ENCODE measurements around the gene MAP3K6. TPM values are rescaled to one million over a fixed set of nuclear protein-coding genes. Genes with fewer than 3 reads are reported as not detected.

MAP3K6 gene
- polyA plus RNA-seq, 2 of the 4 experiments (the other 2 are of a cell fraction): 3.6 to 8.5 TPM

DNA sequence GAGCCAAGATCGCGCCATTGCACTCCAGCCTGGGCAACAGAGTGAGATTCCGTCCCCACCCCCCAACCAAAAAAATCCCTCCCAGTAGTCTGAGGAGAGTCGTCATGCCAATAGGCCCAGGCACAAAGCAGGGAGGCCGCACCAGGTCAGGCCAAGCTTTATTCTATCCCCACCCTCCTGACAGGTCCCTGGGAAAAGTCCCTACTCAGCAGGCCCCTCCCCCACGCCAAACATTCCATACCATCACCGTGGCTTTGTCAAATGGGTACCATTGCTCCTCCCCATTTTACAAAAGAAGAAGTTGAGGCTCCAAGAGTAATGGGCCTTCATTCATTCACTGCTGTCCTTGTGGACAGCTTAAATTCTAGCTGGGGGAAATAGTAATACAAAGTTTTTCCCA lies 31.0 kb upstream of the MAP3K6 start:
- CTCF ChIA-PET: interaction anchor here (0.7 to 9.6 kb wide), 10 partner anchors 10 to 353 kb away, joined by 3 to 158 read pairs (median 10); partner anchors contain the start of gene MAP3K6
- 77% methylated on average over 7 of the region's 7 CpGs for WGBS (ENCODE audit: missing lambda C conversion rate)
- no peak for TF ChIP-seq RARB (CRISPR knock-in tag; IDR thresholded peaks at IDR 0.05)
- no peak for TF ChIP-seq TP53 (CRISPR knock-in tag; IDR thresholded peaks at IDR 0.05)
- TF ChIP-seq MYC (IDR thresholded peaks at IDR 0.05; ENCODE audit: borderline replicate concordance, low read length): no peak
- TF ChIP-seq, protein P1, sequence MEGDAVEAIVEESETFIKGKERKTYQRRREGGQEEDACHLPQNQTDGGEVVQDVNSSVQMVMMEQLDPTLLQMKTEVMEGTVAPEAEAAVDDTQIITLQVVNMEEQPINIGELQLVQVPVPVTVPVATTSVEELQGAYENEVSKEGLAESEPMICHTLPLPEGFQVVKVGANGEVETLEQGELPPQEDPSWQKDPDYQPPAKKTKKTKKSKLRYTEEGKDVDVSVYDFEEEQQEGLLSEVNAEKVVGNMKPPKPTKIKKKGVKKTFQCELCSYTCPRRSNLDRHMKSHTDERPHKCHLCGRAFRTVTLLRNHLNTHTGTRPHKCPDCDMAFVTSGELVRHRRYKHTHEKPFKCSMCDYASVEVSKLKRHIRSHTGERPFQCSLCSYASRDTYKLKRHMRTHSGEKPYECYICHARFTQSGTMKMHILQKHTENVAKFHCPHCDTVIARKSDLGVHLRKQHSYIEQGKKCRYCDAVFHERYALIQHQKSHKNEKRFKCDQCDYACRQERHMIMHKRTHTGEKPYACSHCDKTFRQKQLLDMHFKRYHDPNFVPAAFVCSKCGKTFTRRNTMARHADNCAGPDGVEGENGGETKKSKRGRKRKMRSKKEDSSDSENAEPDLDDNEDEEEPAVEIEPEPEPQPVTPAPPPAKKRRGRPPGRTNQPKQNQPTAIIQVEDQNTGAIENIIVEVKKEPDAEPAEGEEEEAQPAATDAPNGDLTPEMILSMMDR (IDR thresholded peaks at IDR 0.05): no peak
- TF ChIP-seq, protein P2, sequence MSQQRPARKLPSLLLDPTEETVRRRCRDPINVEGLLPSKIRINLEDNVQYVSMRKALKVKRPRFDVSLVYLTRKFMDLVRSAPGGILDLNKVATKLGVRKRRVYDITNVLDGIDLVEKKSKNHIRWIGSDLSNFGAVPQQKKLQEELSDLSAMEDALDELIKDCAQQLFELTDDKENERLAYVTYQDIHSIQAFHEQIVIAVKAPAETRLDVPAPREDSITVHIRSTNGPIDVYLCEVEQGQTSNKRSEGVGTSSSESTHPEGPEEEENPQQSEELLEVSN (IDR thresholded peaks at IDR 0.05; ENCODE audit: borderline replicate concordance, low read depth): no peak
- no peak for TF ChIP-seq FOXS1 (CRISPR knock-in tag; IDR thresholded peaks at IDR 0.05)
- no peak for TF ChIP-seq KDM5A (IDR thresholded peaks at IDR 0.05)
- TF ChIP-seq, protein P3, sequence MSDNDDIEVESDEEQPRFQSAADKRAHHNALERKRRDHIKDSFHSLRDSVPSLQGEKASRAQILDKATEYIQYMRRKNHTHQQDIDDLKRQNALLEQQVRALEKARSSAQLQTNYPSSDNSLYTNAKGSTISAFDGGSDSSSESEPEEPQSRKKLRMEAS (IDR thresholded peaks at IDR 0.05): no peak
- no peak for TF ChIP-seq ESRRA (IDR thresholded peaks at IDR 0.05; ENCODE audit: borderline replicate concordance, low read length)
- TF ChIP-seq HEYL (CRISPR knock-in tag; IDR thresholded peaks at IDR 0.05): no peak
- TF ChIP-seq, protein P4, sequence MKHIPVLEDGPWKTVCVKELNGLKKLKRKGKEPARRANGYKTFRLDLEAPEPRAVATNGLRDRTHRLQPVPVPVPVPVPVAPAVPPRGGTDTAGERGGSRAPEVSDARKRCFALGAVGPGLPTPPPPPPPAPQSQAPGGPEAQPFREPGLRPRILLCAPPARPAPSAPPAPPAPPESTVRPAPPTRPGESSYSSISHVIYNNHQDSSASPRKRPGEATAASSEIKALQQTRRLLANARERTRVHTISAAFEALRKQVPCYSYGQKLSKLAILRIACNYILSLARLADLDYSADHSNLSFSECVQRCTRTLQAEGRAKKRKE (CRISPR knock-in tag; IDR thresholded peaks at IDR 0.05; ENCODE audit: low read depth): no peak
- no peak for TF ChIP-seq EHF (CRISPR knock-in tag; IDR thresholded peaks at IDR 0.05)
- TF ChIP-seq TFCP2L1 (CRISPR knock-in tag; IDR thresholded peaks at IDR 0.05): no peak
- TF ChIP-seq SMC3 (IDR thresholded peaks at IDR 0.05): no peak
- no peak for TF ChIP-seq ZFP36 (IDR thresholded peaks at IDR 0.05; ENCODE audit: borderline replicate concordance, partially characterized antibody)
- TF ChIP-seq, protein P5, sequence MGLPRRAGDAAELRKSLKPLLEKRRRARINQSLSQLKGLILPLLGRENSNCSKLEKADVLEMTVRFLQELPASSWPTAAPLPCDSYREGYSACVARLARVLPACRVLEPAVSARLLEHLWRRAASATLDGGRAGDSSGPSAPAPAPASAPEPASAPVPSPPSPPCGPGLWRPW (IDR thresholded peaks at IDR 0.05): no peak
- TF ChIP-seq, protein P6, sequence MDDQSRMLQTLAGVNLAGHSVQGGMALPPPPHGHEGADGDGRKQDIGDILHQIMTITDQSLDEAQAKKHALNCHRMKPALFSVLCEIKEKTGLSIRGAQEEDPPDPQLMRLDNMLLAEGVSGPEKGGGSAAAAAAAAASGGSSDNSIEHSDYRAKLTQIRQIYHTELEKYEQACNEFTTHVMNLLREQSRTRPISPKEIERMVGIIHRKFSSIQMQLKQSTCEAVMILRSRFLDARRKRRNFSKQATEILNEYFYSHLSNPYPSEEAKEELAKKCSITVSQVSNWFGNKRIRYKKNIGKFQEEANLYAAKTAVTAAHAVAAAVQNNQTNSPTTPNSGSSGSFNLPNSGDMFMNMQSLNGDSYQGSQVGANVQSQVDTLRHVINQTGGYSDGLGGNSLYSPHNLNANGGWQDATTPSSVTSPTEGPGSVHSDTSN (IDR thresholded peaks at IDR 0.05): no peak
- TF ChIP-seq NFE2L2 (conservative IDR thresholded peaks at IDR 0.05; ENCODE audit: low read length): no peak
- no peaks in the 10 kb centered on the region for H3K9me3 ChIP-seq
- no peak for FAIRE-seq
- no peak for ATAC-seq
- no peak overlapping the region for H3K27ac ChIP-seq
- POLR2A ChIA-PET: no interaction called here
- no peak for DNase-seq (ENCODE audit: low read depth in 1 of 2, low spot score in 1 of 2)
- H3K4me1 ChIP-seq: peaks cover 21% of the 10 kb centered on the region
- no peak overlapping the region for H3K4me2 ChIP-seq
- no peak overlapping the region for H3K4me3 ChIP-seq

DNA sequence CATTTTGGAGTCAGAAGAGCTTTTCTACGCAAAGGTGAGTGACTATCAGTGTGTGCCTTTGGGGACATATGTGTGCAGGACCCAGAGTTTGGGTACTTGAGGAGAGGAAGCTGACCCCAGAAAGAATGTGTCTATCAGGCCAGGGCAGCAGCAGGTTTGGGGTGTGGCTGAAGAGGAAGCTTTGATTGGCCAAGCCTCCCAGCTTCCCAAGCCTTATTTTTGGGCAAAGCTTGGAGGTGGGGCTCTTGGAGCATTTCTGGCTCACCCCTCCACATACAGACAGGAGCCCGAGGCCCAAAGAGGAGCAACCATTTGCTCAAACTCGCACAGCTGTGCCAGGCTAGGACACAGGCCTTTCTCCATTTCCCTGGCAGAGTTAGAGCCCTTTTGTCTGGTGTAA lies 30.3 kb upstream of the MAP3K6 start:
- DNase-seq (ENCODE audit: low read depth in 1 of 2, low spot score in 1 of 2): no peak
- no peak overlapping the region for H3K4me2 ChIP-seq
- no peak for ATAC-seq
- 65% methylated on average over 2 of the region's 3 CpGs for WGBS (ENCODE audit: missing lambda C conversion rate)
- H3K27ac ChIP-seq: no peak overlapping the region
- no peak for FAIRE-seq
- ChIA-PET CTCF (interaction anchor here (0.7 to 9.6 kb wide), 12 partner anchors 9 to 352 kb away, joined by 3 to 158 read pairs (median 9); partner anchors contain the start of gene MAP3K6), POLR2A (no interaction called here)
- no peak overlapping the region for H3K4me3 ChIP-seq
- peaks cover 21% of the 10 kb centered on the region for H3K4me1 ChIP-seq
- no peaks in the 10 kb centered on the region for H3K9me3 ChIP-seq
- TF ChIP-seq POLR2A (IDR thresholded peaks at IDR 0.05; ENCODE audit: low read length) (no peak), MAZ (IDR thresholded peaks at IDR 0.05; ENCODE audit: borderline replicate concordance, low read depth, low read length) (no peak), CHD4 (IDR thresholded peaks at IDR 0.05; ENCODE audit: borderline replicate concordance) (no peak), RFX5 (IDR thresholded peaks at IDR 0.05) (no peak), GATA3 (IDR thresholded peaks at IDR 0.05; ENCODE audit: borderline replicate concordance) (no peak), NR3C1 (IDR thresholded peaks at IDR 0.05) (no peak), FOSB (CRISPR knock-in tag; IDR thresholded peaks at IDR 0.05) (no peak), HOXB13 (CRISPR knock-in tag; IDR thresholded peaks at IDR 0.05; ENCODE audit: low read depth) (no peak)
- TF ChIP-seq, protein P7, sequence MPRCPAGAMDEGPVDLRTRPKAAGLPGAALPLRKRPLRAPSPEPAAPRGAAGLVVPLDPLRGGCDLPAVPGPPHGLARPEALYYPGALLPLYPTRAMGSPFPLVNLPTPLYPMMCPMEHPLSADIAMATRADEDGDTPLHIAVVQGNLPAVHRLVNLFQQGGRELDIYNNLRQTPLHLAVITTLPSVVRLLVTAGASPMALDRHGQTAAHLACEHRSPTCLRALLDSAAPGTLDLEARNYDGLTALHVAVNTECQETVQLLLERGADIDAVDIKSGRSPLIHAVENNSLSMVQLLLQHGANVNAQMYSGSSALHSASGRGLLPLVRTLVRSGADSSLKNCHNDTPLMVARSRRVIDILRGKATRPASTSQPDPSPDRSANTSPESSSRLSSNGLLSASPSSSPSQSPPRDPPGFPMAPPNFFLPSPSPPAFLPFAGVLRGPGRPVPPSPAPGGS (IDR thresholded peaks at IDR 0.05): no peak
- TF ChIP-seq, protein P8, sequence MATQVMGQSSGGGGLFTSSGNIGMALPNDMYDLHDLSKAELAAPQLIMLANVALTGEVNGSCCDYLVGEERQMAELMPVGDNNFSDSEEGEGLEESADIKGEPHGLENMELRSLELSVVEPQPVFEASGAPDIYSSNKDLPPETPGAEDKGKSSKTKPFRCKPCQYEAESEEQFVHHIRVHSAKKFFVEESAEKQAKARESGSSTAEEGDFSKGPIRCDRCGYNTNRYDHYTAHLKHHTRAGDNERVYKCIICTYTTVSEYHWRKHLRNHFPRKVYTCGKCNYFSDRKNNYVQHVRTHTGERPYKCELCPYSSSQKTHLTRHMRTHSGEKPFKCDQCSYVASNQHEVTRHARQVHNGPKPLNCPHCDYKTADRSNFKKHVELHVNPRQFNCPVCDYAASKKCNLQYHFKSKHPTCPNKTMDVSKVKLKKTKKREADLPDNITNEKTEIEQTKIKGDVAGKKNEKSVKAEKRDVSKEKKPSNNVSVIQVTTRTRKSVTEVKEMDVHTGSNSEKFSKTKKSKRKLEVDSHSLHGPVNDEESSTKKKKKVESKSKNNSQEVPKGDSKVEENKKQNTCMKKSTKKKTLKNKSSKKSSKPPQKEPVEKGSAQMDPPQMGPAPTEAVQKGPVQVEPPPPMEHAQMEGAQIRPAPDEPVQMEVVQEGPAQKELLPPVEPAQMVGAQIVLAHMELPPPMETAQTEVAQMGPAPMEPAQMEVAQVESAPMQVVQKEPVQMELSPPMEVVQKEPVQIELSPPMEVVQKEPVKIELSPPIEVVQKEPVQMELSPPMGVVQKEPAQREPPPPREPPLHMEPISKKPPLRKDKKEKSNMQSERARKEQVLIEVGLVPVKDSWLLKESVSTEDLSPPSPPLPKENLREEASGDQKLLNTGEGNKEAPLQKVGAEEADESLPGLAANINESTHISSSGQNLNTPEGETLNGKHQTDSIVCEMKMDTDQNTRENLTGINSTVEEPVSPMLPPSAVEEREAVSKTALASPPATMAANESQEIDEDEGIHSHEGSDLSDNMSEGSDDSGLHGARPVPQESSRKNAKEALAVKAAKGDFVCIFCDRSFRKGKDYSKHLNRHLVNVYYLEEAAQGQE (IDR thresholded peaks at IDR 0.05): no peak
- TF ChIP-seq, protein P9, sequence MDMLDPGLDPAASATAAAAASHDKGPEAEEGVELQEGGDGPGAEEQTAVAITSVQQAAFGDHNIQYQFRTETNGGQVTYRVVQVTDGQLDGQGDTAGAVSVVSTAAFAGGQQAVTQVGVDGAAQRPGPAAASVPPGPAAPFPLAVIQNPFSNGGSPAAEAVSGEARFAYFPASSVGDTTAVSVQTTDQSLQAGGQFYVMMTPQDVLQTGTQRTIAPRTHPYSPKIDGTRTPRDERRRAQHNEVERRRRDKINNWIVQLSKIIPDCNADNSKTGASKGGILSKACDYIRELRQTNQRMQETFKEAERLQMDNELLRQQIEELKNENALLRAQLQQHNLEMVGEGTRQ (IDR thresholded peaks at IDR 0.05): no peak
